NCI-H1930 (cell line): ENCODE measurements around the gene DNAH10.

Experiments
- DNase-seq, 2 experiments: peaks; one replicate each; lab custom pipeline; 2025; lab: John Stamatoyannopoulos, UW

Gene DNAH10

DNA sequence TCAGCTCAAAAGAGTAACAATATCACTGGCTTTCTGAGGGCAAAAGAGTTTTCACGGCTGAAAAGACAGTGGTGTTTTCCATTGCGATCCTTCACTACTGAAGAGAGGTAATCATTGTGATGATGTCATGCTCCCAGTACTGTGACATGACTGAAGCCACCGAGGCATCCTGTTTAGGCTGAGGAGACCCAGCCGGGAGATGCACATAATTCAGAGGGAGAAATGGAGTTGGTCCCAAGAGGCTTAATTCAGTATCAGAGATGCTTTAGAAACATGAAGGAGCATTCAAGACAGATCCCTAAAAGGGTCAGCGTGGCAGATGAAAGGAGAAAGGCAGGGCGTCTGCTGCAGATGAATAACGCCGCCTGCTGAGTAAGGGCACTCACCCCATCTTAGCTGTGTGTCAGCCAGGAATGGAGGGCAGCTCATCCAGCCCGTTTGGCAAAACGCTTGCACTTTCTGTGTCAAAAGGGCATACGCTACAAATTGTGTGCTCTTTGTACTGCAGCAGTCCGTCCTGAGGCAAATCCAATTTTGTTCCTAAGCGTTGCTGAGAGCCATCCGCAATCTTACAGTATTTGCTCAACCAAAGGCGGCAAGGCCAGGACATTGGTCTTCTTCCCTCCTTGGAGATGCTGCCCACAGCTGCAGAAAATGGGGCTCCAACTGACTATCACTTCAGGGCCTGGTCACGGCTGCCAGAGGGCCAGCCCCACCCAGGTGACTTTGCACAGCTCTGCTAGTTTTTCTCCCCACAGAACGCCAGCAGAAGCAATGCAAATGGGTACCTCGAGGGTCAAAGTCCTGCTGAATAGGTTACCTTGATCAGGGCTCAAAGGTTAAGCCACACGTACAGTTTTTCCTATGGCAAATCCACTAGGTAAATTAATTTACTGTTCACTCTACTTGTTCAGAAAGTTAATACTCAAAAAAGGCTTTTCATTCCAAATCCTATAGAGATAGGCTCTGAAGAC is 187.0 kb downstream of the DNAH10 start:
- DNase-seq = no peak

DNA sequence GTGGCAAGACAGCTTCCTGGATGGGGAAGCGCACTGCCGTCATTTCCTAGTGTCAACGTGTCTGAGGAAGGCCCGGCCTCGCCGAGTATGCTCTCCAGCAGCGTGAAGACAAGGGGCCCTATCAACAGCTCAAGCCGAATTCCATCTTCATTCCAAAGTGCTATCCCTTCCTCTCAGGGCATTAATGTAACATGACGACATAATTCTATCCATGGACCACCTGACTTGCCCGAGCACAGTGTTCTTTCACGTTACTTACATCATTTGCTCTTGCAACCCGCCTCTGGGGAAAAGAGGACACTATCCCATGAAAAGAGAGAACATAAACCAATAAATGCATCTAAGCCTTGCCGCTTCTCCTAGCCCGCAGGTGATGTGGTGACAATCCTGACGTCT is 187.7 kb downstream of the DNAH10 start:
- DNase-seq = no peak

DNA sequence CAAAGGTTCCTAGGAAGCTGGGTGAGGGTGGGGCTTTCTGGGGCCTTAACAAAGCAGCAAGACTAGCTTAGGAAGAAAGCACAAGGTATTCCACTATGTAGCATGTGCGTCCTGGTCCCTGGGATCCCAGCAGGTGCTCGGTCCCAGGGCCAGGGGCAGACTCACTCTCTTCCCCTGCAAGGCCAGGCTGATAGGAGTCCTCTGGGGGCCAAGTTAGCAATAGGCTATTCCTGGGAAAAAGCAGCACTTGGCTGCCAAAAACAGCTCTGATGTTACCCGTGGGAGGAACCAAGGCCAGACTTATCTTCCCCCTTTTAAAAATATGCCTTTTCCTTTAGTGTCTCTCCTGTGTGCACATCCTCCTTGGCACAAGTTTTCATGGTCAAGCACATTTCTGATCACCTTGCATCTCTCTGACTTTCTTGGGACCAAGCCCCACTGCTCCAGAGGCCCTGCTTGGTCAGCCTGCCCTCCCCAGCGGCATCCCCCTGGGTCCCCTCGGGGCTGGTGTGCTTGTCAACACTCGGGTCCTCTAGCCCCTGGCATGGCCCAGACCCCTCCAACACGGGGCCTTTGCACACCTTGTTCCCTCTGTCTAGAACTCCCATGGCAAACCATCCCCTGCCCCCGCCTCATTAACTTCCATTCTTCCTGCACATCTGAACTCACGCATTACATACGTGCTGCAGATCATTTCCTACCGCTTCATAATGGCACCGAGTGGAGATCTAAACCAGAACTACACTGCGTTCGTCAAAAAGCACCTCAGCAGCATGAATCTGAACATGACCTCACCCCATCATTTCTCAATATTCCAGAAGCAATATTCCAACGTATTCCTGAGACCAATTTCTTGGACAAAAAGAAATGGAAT is 188.6 kb downstream of the DNAH10 start:
- DNase-seq = no peak

DNA sequence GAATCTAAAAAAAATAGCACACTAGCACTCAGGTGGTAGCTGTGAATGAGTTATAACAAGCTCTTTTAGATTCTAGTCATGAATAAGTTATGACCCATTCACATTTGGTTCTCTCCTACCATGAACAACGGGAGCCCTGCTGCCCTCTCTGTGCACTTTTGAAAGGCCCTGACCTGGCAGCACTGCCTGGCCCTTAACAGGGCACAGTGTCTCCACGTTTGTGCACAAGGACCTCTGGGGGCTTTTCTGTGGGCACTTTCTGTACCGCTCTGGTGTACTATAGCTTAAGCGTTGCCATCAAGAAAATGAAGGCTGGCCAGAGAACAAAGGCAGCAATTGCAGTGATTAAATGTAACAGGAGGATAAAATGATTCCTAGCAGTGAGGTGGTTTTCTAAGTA is 189.4 kb downstream of the DNAH10 start:
- no peak for DNase-seq

DNA sequence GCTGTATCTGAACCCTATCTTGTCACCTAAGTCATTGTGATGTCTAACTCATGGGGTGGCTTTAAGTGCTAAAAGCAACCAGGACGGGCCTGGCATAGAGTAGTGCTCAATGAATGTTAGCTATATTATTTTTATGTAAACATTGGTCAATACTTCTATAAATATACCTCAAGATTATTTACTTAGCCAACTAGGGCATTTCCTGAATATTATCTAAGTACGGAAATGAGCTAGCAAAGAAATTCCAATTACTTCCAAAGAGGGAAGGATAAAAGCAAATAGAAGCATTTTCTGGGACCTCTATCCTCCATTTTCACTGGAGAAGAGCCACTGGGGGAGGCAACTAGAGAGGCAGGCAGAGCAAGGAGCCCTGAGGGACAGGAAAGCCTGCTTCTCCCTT is 189.9 kb downstream of the DNAH10 start:
- DNase-seq = no peak

DNA sequence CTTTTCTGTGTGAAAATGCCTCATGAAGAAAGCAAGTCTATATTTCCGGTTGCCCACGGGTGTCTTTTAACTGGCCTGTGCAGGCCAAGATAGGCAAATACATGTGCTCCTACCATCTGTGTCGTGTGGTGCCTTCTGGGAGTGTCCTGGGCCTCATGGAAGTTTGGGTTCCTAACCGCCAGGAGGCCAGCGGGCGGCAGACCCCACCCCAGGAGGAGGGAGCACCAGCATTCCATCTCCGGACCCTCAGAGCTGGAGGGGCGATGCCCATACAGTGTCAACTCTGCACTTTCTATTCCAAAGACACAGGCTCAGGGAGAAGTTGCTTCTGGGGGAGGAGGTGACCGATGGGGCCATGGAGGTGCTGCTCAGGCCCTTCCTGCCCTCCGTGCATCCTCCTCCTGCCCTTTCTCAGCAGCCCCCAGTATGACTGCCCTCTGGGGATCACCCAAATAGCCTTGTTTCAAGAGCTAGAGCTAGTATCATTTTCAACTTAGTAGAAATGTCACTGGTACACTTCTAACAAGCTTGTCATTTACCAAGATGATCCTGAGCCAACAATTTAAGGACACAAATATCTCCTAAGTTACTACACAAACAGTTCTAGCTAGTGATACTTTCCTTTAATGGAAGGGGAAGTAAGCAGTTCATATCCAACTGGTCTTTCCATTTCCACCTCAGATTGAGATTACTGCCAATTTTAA is 192.7 kb downstream of the DNAH10 start:
- no peak for DNase-seq

DNA sequence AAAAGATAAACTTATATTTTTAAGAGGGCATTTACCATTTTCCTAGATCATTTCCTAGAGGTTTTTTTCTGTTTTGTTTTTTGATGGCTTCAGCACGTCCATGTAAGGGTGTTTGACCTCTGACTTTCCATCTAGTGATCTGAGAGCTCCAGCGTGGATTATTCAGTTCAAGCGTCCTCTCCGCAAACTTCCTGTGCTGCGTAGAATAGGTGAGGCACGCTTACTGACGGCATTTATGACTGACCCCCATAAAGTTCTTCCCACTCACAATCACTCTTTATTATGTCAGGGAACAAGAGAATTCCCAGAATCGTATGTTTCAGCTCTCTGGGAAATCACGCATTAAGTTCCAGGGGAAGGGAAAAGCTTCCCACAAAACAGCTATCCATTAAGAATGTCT is 194.1 kb downstream of the DNAH10 start:
- no peak for DNase-seq

DNA sequence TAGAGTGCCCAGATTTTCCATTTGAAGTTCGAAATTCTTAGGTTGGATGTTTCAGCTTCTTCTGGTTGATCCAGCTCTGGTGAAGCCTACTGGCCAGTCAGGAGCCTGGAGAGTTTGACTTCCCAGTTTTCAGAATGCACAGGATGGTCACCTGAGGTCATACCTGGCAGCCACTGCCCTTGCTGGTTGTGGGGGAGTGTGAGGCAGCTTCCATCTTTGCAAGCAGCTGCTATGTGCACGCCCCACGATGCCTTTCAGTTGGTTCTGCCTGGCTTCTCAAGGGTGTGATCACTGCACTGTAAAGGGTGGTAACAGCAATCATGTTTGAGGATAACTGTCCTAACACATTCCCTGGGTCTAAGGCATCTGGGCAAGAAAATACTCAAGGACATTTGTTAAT is 195.1 kb downstream of the DNAH10 start:
- no peak for DNase-seq

DNA sequence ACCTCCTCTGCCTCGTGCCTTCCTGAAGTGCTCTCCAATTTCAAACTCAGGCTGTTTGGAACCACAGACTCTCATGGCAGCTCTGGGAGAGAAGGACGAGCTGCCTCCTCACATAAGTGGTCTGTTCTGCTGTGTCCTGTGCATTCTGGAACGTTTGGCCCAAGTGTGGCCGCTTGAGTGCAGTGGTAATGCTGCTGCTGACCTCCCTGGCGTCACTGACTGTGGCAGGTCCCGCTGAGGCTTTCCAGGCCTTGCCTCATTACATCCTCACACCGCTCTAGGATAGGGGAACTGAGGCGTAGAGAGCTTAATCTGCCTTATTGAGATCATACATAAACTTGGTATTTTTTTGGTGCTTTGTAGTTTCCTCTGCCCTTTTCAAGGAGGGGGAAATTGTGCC is 196.4 kb downstream of the DNAH10 start:
- no peak for DNase-seq

DNA sequence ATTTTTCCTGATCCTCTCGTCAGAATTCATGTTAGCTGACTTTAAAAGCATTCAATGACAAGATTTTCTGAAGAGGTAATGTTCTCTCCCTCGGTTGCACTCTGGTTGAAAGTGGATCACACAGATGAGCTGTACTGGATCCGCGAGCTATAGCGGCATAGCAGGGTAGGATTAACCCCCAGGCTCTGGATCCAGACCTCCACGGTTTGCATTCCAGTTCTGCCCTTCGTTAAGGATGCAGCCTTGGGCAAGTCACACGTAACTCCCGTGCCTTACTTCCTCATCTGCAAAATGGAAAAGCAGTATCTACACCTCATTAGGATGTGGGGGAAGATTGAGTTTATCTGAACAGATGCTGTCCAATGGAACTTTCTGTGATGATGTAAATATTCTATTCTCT is 196.8 kb downstream of the DNAH10 start:
- DNase-seq = no peak

DNA sequence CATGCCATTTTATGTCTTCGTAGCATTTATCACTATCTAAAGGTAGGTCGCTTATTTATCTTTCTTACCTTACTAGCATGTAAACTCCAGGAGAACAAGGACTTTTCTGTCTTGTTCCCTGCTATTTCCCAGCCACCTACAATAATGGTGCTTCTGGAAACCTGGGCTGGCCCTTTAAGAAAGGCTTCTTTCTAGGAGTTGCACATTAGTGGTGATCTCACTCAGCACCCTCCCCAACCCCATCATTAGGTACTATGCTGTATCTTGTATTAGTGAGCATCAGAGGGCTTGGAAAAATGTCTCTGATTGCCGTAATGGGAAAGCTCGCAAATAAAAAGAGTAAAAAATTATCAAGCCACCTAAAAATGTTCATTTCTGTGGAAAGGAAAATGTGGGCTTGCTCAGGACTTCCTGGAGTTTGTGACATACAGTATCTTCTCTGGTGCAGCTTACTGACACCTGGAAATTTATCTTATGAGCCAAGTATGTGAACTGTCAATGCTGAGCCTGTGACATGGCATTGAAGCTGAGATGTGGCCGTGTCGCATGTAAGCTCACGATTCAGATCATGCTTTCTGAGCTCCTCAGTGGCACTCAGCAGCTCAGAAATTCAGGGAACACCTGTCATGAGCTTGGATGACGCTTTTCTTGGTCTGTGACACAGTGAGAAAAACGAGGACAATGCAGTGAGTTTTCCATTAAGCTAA is 198.1 kb downstream of the DNAH10 start:
- DNase-seq = no peak

DNA sequence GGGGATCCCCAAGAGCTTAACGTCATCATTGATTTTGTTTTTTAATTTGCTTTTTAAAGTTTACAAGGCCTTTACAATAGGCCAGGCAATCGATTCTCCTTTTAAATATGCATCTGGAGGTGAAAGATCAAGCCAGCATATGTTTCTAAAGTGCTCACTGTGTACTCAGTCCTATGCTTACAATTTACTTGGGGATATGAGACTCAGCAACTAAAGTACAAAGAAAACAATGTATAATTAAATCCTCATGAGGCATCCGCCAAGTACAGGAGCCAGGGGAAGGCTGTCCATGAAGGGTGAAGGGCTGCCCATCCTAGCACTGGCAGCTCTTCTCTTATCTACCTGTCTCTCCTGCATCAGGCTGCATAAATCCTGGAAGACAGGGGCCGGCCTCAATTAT is 198.8 kb downstream of the DNAH10 start:
- no peak for DNase-seq

DNA sequence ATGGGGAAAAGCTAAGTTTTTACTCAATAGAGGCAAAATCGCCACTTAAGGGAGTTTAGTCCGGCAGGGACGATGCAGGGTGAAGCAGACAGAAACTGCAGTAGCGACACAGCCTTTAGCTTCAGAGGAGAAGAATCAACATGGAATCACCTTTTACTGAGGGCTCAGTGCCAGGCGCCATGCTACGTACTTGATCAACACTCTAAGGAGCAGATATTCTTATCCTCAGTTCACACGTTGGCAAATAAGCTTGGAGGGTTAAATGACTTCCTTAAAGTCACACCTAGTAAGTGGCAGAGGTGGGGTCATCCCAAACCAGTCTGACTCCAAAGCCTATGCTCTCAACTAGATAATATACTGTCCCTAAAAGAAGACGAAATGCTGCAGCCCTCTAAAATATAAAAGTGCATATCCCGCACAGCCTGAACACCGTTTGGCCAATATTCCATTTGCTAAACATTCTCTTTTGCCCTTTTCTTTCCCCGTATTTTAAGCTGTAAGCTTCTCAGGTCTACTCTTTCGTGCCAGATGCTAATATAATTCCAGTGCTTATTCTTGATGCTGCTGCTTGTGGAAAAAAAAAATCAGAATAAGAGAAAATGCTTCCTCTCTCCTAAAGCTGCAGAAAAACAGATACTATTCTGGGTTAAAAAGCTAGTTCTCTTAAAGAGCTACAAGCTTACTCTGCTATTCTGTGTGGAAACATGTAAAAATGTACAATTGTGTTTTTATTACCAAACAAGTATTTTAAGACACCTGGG is 199.7 kb downstream of the DNAH10 start:
- no peak for DNase-seq

DNA sequence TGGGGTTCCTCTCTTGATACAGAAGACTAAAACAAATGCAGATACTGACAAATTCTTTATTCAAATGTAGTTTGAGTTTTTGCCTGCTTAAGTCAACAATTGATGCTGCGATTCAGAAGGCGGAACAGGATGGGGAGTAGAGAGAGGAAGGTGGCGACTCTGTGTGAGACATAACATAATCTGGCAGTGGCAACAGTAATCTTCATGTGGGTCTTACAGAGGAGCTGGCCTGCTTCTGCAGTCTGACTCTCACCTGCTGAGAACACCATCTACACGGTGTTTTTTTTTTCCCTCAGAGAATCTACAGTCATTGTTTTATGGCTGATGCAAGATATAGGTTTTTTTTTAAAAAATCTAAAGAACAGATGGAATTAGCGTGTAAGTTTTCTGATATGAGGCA is 200.4 kb downstream of the DNAH10 start:
- no peak for DNase-seq

DNA sequence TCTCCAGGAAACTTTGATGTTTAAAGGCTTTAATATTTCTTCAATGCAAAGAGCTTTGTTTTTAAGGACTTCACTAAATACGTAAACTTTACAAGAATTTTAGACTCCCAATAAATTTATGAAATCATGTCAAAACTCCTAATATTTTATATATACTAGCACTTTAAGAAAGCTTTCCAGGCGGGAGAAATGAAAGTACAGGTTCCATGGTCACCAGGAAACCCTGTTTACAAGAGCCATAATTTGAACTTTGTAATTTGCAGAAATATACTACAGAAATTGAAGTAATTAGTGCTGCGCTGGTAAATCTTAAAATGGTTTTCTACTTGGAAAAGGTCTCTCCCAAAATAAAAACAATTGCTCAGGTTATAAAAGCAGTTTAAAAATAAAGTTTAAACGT is 201.7 kb downstream of the DNAH10 start:
- DNase-seq = no peak

DNA sequence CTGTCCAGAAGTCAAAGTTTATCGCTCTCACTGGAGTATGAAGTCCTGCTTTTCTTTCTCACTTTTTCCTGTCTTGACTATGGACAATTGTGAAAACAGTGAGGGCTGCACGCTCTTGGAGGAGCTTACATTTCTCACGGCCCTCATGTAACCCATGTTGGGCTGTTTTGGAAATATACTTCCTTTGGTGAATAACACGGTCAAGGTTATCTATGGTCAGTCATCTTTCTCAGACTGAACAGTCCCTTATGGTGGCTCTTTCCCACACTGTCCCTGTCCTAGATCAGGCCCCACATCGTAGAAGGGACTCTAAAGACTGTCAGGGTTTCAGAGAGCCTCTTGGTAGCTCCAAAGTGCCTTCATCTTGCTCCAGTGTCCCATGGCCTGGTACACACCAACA is 203.3 kb downstream of the DNAH10 start:
- no peak for DNase-seq

DNA sequence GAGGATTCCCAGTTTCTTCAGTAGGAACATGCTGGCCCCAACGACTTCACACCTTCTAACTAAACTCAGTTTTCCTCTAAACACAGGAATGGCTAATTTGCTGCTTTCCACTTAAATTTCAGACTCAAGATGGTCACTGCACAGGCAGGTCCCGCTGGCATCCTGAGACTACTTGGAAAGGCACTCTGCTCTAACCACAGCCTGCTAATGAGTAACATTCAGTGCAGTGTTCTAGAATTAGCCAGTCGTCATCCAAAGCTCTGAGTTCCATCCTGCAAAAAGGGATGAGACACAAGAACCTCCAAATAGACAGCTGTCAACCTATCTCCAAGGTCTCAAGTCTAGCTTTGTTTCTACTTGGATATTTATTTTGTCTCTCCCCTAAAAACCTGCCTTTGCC is 204.5 kb downstream of the DNAH10 start:
- no peak for DNase-seq

DNA sequence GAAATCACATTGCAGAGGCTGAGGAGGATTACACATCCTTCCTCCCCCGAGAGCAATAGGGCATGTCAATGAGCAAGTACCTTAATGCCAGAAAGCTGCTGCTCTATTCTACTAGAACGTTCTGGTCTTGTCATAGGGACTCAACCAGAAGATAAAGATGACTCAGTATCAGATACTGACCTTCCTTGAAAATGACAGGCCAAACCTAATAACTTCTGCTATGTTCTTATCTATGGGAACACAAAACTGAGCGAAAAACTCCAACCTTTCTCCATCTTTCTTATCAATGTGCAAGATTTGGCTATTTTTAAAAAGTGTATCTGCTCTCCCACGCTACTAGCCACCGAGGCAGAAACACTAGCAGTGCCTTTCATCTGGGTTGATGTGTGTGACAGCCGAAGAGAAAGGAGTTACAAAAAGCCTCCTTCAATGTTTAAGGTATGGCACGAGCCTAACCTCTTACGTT is 205.1 kb downstream of the DNAH10 start:
- no peak for DNase-seq

DNA sequence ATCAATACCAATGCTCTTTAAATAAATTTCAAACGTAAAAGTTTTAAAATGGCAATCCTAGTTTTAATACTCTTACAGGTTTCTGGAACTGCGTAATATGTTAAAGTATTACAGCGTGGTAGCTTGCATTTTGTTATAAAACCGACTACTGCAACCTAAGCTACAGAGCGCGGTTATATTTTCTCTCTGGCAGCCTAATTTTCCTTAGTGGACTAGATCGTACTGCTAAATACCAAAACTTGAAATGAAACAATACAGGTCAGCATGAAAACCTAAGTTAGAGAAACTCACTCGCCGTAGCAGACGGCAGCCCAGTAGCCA is 209.3 kb downstream of the DNAH10 start:
- DNase-seq = no peak

DNA sequence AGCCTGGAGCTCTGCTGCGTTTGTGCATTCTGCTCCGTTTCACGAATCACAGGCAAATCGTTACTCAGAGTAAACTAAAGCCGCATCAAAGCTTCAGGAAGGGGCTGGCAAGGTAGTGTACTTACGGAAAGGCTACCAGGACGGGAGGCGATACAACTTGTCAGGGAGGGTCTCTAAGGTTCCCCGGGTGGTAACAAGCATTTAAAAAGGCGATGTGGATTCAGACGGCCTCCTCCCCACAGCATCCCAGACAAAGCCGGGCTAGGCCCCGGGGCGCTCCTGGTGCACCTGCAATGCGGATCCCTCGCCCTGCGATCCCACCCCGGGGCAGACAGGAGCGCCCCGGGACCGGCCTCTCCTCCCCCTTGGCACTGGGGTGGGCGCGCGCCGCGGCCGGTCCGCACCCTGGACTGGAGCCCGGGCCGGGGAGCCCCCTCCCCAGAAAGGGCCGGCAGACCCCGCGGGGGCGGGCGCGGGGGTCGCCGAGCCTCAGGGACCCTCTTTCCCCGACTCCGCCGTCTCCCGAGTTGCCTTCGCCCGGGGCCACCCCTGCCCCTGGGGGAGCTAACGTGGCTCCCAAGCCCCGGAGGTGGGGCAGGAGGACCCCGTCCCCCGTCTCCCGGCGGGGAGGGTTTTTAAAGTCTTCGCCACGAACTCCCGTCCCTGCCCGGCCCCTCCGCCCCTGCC is 209.8 kb downstream of the DNAH10 start:
- DNase-seq = peak in 1 of 2 experiments; percentile 47
